OCI-LY1 (cell line): Measurements from ENCODE around the gene MCOLN1.

Experiments
- EZH2 ChIP-seq: fragments of 200-600 bp; sonication (generic), shearing (Covaris generic); IDR thresholded peaks from 2 replicates; pipeline ENCODE4 v1.8.0; 2017; ENCODE audit warnings: borderline replicate concordance, mixed run types, mild to moderate bottlenecking, antibody characterized with exemption, low read length, moderate library complexity, mixed read lengths
- TF ChIP-seq, protein P1 (sequence below): fragments of 200-600 bp; sonication (generic), shearing (Covaris generic); IDR thresholded peaks from 2 replicates; pipeline ENCODE4 v1.5.1; 2017; ENCODE audit warnings: mild to moderate bottlenecking, antibody characterized with exemption, low read length, moderate library complexity, mixed read lengths

DNA sequence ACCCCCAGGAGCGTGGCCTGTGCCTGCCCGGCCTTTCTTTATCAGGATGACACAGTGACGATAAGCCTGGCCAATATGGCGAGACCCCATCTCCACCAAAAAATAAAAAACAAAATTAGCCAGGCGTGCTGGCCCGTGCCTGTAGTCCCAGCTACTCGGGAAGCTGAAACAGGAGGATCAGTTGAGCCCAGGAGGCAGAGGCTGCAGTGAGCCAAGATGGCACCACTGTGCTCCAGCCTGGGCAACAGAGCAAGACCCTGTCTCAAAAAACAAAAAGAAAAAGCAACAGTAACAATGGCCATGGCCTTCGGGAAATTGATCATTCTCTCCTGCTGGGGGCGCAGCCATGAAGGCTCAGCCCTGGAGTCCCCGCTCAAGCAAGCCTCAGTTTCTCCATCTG is 44.7 kb upstream of the MCOLN1 start:
- TF ChIP-seq, protein P1, sequence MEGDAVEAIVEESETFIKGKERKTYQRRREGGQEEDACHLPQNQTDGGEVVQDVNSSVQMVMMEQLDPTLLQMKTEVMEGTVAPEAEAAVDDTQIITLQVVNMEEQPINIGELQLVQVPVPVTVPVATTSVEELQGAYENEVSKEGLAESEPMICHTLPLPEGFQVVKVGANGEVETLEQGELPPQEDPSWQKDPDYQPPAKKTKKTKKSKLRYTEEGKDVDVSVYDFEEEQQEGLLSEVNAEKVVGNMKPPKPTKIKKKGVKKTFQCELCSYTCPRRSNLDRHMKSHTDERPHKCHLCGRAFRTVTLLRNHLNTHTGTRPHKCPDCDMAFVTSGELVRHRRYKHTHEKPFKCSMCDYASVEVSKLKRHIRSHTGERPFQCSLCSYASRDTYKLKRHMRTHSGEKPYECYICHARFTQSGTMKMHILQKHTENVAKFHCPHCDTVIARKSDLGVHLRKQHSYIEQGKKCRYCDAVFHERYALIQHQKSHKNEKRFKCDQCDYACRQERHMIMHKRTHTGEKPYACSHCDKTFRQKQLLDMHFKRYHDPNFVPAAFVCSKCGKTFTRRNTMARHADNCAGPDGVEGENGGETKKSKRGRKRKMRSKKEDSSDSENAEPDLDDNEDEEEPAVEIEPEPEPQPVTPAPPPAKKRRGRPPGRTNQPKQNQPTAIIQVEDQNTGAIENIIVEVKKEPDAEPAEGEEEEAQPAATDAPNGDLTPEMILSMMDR, result no peak
- no peak for TF ChIP-seq EZH2
